Activated CD4-positive, alpha-beta T cell treated with anti-CD3 and anti-CD28 coated beads for 24 hours (primary cell): Measurements from ENCODE around the gene LHPP.

Experiments used
- DNase-seq, 2 donors: peaks; one replicate each; pipeline ENCODE4 v3.0.0-alpha.2; 2020; ENCODE audit warnings: low read depth in 2 of 2

The LHPP gene

DNA sequence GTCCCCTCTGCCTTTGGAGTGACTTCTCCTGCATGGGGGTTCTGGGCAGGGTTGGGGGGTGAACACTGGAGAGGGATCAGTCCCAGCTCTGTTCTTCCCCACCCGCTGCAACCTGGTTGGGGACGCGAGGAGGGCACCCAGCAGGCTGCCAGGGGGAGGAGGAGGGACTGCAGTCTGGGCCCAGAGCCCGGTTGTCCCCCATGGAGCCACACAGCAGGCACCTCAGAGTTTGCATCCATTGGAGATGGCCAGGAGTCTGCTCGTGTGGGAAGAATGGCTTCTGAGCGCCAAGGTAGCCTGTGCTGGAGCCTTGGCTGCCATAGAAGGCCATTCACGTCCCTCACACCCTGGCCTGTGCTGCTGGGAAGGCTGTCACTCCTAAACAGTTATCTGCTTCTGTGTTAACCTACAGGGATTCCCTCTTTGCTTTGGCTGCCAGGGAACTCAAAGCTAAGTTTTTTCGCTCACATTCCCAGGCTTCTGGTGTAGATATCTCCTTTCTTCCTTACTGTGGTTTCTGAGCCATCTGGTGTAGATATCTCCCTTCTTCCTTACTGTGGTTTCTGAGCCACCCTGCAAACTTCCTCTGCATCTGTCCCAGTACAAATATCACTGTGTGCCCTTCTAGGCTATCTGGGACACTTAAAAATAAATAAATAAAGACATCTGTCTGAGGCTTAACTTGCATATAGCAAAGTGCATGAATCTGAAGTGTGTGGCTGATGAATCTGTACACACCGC is 133.7 kb downstream of the LHPP start:
- DNase-seq: no peak

GRCh38 chr10:124596116-124596785 is 134.6 kb downstream of the LHPP start:
- DNase-seq: no peak

- DNase-seq: no peak
Observed at GRCh38 chr10:124596962-124597845, 135.6 kb downstream of the LHPP start.

GRCh38 chr10:124597846-124598165 is 136.2 kb downstream of the LHPP start:
- no peak for DNase-seq

GRCh38 chr10:124598196-124598595 is 136.6 kb downstream of the LHPP start:
- DNase-seq: no peak

DNA sequence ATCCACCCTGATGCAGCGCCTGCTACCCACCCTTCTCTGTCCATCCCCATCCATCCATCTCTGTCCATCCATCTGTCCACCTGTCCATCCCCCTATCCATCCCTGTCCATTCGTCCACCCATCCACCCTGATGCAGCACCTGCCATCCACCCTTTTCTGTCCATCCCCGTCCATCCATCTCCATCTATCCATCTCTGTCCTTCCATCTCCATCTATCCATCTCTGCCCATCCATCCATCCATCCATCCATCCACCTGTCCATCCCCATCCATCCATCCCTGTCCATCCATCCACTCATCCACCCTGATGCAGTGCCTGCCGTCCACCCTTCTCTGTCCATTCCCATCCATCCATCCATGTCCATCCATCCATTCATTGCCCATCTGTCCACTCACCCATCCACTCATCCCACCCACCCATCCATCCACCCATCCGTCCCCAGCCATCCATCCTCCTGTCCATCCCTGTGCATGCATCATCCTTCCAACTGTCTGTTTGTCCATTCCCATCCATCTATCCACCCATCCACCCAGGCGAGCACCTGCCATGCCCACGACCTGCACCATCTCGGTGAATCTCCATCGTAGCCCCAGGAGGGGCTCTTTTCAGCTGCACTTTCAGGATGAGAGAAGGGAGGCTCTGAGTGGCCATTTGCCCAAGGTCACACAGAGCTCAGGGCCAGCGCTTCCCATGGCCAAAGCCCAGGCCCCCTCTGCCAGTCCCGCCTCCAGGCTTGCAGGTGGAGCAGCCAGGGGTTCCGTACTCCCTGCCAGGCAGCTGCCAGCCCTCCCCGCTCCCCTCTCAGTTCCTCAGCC is 137.4 kb downstream of the LHPP start:
- no peak for DNase-seq

DNA sequence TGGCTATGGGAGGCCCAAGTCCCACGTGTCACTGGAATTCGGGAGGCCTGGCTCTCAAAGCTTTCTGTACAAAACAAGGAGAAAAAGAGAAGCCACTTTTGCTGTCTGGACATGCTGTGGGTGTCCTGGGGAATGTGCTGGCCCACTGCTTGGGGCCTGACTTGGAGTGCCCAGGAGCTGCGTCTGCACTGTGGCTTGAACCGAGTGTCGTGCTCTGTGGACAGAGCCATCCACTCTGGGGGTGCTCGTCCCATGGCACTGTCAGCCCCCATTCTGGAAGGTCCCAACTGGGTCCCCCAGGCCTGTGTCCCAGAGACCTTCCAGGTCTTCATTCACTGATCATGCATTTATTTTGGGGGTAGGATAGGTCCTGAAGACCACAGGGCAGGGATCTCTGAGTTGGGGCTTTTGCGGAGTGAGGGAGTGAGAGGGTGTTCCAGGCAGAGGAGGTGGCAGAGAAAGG is 138.0 kb downstream of the LHPP start:
- DNase-seq: no peak

DNA sequence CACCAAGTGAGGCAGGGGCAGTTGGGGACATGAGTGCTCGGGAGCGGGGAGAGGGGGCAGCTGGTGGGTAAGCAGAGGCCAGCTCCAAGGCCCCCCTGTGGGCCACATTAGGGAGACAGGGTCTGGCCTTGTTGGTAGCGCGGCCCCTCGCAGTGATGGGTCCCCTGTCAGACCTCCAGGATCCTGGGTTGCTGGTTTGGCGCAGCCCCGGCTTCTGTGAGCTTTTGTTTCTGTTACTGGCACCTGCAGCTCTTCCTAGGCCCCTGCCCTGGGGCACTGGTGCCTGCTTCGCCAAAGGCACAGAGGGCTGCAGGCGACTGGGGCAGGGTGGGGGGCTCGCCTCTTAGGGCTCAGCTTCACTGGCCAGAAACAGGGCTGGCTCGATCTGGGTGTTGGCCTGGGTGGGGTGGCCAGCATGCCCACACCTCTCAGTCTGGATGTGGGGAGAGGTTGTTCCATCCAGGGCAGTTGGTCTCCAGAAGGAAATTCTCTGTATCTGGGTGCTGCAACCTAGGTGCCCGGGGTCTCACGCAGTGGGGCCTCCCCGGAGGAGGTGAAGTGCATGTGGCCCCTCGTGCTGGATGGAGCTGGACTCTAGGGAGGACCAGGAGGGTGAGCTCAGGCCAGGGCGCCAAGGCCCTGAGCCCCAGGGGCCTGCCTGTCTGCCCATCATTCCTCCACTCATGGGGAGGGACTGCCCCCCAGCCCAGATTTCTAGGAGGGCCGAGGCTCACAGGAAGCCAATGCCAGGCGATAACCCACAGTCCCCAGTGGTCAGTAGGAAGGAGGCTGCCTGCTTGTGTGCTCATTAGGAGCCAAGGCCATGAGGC is 138.6 kb downstream of the LHPP start:
- DNase-seq: no peak

DNA sequence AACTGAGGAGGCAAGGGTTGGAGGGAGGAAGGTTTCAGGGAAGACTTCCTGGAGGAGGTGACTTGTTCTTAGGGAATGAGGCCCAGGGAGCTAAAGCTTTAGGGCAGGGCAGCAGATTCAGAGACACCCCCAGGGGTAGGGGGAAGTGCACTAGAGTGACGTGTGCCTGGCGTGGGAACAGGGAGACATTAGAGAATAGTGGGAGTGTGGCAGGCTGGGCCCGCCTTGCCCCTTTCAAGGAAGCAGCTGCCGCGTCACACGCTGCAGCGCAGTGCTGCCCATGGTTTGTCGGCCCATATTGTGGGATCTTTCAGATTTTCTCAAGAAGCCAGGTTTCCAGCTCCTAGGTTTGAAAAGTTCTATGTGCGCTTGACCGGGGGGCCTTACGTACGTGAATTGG is 139.4 kb downstream of the LHPP start:
- no peak for DNase-seq

- DNase-seq: no peak
Observed at GRCh38 chr10:124601431-124602120, 140.0 kb downstream of the LHPP start.

DNA sequence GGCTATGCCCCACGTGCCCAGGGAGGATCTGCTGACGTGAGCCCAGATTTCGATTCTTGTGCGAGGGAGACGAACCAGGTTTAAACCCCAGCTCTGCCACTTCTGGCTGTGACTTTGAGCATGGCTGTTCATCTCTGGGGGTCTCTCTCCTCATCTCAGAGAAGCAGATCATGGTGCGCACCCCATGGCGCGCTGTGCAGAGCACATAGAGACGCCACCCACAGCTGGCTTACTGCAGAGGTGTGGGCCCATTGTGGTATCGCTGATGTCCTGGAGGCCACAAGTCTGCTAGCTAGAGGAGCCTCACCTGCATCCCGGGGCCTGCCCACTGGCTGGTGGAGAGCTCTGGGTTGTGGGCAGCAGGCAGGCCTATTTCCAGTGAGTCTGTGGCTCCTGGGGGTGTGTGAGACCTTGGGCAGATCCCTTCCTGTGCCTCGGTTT is 140.5 kb downstream of the LHPP start:
- no peak for DNase-seq

- DNase-seq: no peak
Observed at GRCh38 chr10:124602646-124603365, 141.2 kb downstream of the LHPP start.

GRCh38 chr10:124603376-124604213 is 142.0 kb downstream of the LHPP start:
- DNase-seq: no peak

- DNase-seq: no peak
Observed at GRCh38 chr10:124604214-124605000, 142.8 kb downstream of the LHPP start.

DNA sequence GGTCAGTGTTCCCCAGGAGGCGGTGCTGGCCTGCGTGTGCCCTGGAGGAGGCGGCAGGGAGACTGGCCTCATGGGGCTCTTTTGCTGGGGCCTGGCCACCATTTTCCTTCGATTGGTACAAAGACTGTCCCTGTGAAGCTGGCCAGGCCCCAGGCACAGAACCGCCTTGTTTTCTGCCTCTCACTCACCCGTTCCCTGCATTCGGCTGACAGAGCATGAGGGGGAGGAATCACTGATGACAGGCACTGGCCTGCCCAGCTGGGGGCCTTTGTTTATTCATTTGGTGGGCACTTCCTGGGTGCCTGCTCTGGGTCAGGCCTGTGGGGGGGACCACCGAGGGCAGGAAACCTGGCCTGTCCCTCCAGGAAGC is 143.4 kb downstream of the LHPP start:
- no peak for DNase-seq

- no peak for DNase-seq
Observed at GRCh38 chr10:124605481-124605855, 143.8 kb downstream of the LHPP start.

- no peak for DNase-seq
Observed at GRCh38 chr10:124605856-124606812, 144.5 kb downstream of the LHPP start.
